Erythroblast (primary cell): ENCODE measurements around the gene CHN1.

Source experiments
- DNase-seq, 2 experiments: peaks; one replicate each; lab custom pipeline; 2025; lab: John Stamatoyannopoulos, UW
- GATA1 ChIP-seq: IDR thresholded peaks from 2 replicates; pipeline ENCODE4 v1.6.1; 2011; ENCODE audit warnings: low read depth, mild to moderate bottlenecking, control low read depth, low read length, moderate library complexity
- POLR2A ChIP-seq: IDR thresholded peaks from 2 replicates; pipeline ENCODE4 v1.6.1; 2011; ENCODE audit warnings: mild to moderate bottlenecking, low read length

Gene CHN1

DNA sequence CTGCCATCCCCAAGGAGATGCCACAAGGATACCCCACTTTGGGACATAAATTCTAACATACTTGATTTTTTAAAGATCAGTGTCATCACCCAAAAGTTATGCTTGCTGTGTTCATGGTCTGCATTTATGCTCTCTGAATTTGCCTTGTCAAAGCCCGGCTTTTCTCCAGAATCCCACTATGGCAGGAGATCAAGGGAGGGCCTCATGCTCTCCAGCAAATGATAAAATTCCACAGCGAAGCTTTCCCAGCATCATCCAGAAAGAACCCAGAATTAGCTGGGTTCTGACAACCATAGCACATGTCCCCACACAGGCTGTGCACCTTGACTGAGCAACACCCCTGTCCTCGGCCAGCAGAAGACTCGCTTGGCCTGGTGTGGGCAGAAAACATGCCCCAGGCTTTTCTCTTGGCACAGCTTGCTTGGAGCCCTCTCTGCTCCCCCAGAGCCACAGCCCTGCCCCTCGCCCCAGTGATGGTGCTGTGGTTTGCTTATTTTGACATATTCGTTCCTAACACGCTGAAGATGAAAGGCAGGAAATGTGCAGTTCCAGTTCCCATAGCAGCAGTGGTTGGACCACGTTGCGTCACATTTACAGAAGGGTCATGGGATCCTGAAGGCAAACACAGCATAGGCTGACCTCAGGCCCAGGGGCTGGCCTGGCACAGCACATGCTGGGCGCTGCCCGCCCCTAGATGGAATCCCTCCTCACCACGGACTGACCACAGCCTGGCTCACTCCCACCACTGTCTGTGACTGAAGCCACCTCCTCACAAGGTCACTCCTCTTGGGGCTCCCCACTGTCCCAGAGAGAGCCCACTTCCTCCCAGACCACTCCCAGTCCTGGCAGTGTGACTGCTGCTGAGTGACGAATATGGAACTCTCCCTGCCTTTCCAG is 226.8 kb downstream of the CHN1 start:
- DNase-seq, result no peak
- TF ChIP-seq GATA1 (no peak), POLR2A (no peak)

DNA sequence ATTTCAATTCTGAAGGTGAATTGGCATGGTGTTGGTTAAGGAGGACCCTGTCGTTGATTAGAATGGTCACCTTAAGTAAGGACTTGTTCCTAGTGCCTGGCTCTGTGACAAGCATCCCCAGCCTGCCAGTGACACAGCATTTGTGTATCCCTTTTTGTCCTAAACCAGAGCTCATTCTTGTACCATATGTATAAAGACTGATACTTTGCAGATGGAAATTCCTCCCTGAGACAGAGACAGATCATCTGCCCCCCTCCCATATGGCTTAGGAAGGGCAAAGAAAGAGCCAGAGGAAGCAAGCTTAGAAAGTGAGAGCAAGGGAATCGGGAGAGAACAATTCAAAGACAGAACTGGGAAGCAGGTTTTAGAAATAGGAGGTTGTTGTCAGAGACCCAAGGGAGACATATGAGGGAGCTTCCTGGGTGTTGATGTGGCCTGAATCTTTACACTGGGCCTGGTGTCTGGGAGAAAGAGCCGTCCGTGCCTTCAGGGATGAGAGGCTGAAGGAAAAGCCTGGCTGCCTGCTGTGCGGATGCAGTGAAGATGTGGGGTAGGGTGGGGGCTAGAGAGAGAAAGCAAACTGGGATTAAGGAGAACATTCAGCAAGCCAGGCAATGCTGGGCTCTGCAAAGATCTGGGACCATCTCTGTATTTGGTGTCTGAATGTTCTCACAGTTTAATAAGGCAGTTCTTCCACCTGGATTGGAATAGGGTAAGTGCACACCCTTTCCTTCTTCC is 227.7 kb downstream of the CHN1 start:
- TF ChIP-seq POLR2A (no peak), GATA1 (no peak)
- no peak for DNase-seq

DNA sequence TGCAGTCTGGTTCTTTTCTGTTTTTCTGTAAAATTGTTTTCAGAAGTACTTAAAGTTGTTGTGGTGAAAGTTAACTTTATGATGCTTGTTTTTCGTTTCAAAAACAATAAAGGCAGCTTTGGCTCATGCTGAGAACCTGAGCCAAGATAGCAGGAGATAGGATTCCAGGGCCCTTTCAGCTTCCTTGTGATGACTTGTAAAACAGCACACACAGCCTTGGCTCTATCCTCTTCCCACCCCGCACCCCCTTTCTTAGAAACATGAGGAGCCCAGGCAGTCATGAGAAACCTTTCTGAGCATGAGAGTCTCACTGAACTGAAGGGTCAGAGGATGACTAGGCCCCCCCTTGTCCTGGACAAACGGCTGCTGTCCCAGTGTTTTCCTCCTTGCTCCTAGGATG is 228.5 kb downstream of the CHN1 start:
- DNase-seq, result no peak
- TF ChIP-seq POLR2A (no peak), GATA1 (no peak)

DNA sequence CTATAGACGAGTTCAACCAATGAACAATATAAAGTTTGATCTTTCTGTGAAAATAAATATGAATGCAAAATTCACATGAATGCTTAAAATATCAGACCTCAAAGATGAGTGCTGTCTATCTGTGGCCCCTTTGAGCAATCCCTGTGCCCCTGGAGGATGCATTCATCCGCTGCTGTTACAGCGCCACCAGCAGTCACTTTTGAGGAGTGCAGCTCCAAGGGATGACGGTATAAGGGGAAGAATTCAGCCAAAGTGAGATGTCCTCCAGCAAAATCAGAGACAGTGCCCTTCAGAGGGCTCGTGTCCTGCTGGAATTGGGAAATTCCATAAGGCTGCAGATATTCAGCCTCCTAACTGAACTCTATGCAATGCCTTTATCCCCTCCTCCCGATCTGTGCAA is 229.0 kb downstream of the CHN1 start:
- DNase-seq, result peak in 1 of 2 experiments; percentile 11

DNA sequence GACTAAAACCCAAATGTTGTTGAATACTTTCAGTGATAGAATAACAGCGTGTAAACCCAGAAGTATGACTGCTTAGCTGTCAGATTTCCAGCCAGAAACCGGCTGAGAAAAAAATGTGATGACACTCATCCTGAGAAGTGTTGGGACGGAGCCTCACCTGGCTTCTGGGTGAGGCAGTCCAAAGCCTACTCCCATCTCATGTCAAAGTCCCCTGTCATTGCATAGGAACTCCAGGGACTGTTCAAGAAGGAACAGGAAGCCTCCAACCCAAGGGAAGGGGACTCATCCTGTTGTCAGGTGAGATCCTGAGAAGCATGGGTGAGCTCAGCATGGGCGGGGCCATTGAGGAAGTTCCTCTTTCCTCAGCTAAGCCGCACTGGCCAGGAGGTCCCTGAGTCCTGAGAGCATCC is 229.6 kb downstream of the CHN1 start:
- no peak for DNase-seq
- no peak for TF ChIP-seq POLR2A
- TF ChIP-seq GATA1, result no peak

More for the DNA sequence above, 229.0 kb downstream of the CHN1 start:
- TF ChIP-seq GATA1 (no peak), POLR2A (no peak)

DNA sequence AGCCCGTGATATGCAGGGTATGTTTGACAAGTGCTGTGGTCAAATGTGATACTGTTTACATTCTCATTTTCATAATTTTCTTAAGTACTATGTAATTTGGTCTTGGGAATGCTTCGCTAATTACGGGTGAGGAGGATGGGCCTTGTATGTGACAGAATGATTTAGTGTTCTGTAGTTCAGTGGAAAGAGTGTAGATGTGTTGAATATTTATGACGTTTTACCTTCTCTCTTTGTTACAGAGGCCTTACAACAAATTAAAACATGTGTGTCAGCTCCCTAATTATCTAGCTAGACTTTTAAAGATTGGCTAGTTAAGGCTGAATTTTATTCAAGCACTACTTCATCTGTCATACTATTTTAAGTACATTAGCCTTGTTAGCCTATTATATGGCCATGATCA is 230.3 kb downstream of the CHN1 start:
- TF ChIP-seq GATA1 (no peak), POLR2A (no peak)
- DNase-seq, result no peak

DNA sequence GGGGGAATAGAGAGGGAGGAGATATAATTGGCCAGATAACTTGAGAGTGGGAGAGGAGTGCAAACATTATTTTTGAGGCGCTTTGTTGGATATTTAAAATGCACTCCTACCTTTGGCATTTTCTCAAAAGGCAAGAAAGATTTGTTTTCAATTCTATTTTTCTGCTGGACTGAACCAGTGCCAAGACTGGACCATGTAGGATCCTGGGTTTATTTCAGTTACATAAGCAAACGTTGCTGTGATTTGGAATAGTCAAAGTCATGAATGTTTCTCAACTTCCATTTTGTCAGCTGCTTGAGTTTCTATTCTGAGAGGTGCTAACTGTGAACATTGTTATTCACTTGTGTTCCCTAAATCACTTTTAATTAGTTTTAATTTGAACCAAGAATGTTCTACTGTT is 232.0 kb downstream of the CHN1 start:
- no peak for DNase-seq
- TF ChIP-seq GATA1 (no peak), POLR2A (no peak)

DNA sequence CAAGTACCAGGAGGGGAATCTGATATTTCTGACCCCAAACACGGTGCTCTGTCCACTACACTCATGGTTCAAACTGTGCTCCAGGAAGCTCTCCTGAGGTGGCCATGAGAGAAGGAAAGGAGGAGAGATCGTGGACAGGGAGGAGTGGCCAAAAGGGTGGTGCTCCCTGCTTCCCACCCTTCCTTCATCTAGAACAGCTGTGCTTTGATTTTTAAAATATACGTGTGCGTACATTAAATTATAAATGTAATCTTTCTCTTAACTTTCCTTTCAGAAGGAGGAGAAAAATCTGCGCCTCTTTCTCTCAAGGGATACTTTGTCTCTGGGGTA is 232.7 kb downstream of the CHN1 start:
- no peak for DNase-seq
- no peak for TF ChIP-seq GATA1
- no peak for TF ChIP-seq POLR2A

DNA sequence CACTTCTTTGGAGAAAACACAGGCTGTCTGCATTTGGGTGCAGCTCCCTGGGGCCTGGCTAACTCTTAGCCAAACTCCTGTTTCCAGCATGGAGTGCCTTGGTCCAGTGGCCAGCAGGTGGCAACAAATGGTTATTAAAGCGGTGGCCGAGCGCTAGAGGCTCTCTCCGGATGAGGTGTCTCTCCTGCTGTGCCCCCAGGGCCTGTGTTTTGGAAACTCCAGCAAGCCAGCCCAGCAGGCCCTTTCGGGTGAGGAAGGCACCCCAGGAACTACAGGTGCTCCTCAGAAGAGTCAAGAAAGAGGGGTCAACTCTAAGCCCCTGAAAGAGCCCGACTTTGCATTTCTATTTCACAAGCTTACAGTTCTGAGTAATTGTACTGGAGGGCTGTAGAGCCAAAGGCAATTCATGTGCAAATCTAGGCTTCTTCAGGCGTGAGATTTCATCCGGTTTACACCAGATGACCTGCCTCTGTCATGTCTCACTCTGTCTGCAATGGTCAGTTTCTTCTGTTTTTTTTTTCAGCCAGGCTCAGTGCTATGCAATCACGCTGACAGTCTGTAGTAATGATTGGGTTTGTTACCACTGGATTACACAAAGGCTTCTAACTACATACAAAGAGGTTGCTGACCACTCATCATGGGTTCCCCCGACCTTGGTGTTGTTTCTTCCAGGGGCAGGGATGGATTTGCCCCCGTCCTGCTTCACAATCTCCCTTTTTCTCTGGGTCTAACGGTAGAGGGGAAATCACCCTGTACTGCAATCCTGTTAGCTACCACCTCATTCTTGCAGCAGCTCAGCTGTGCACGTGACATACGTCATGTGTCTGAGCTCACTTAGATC is 233.3 kb downstream of the CHN1 start:
- DNase-seq, result peak; percentile 59
- no peak for TF ChIP-seq GATA1
- TF ChIP-seq POLR2A, result no peak

DNA sequence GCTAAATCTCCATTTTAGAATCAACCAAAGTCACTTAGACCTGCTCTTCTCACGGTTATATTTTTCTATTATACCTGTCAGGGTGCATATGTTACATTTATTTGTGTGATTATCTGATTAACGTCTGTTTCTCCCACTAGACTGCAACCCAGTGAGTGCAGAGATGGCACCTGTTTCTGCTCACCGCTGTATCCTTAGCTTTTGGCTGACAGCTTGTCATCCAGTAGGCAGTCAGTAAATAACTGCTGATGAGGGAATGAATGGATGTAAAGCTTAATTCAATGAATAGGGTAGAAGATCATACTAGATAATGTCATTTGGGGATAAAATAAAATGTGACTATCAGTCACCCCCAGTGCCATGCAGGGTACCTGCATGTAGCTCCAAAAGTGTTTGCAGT is 234.0 kb downstream of the CHN1 start:
- TF ChIP-seq POLR2A, result no peak
- TF ChIP-seq GATA1, result no peak
- no peak for DNase-seq

DNA sequence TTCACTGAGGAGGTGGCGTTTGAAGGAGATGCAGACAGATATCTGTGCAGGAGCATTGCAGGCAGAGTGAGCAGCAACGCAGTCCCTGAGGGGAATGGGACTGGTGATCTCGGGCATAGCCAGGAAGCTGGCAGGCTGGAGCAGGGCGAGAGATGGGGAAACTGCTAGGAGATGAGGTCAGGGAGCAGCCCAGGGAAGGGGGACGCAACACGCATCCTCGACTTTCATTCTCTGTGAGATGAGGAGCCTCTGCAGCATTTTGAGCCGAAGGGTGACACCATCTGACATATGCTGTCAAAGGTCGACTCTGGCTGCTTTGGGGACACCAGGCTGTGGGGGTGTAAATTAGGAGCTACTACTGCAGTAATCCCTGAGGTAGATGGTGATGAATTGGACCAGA is 236.6 kb downstream of the CHN1 start:
- TF ChIP-seq GATA1 (no peak), POLR2A (no peak)
- DNase-seq, result no peak

DNA sequence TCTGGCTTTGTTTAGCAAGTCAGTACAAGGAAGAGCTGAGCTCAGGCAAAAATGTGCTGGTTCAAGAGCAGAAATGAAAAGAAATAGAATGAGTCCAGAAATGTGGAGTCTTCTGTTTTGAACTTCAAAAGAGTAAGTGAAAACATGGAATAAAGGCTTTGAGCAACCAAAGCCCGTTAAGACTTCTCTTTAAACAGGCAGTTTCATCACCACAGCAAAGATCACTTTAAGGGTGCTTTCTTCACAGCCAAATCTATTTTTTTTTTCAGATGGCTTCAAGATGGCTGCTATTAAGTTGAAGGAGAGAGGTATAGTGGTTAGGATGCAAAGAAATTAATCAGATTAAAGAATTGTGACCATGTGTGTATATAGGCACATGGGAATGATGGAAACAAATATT is 238.9 kb downstream of the CHN1 start:
- no peak for TF ChIP-seq GATA1
- no peak for TF ChIP-seq POLR2A
- no peak for DNase-seq

DNA sequence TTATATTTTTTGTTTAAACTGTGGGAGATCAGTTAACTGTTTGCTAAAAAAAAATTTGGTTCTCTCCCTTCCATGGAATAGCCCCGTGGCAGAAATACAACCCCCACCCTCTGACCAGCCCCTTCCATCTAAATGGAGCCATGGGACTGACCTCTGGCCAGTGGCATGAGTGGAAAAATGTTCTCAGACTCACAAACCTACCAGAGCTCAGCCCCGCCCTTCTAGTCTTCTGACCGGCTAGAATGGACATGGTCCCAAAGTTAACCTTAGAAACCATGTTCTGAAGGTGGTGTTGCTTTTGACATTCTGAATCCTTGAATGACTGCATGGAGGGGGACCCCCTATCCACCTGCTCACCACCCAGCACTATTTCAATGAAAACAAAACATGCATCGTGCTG is 239.6 kb downstream of the CHN1 start:
- DNase-seq, result no peak
- no peak for TF ChIP-seq POLR2A
- no peak for TF ChIP-seq GATA1
